Prostate gland (tissue), 2 donors: ENCODE results near the gene RAB35.

Experiments
- POLR2A ChIP-seq: fragments of 450-650 bp; IDR thresholded peaks from one replicate; pipeline ENCODE4 v1.6.1; 2016; ENCODE audit warnings: antibody characterized with exemption, mild to moderate bottlenecking
- POLR2AphosphoS5 ChIP-seq: sonication (generic); formaldehyde crosslinking; IDR thresholded peaks from one replicate; pipeline ENCODE4 v1.6.1; 2017; ENCODE audit warnings: antibody characterized with exemption
- TF ChIP-seq, protein P1 (sequence below), 4 experiments: fragments of 200-600 bp in 2 of 4; fragments of 450-650 bp in 2 of 4; sonication (generic) in 2 of 4; IDR thresholded peaks; 1 replicate in 3 of 4; 2 replicates in 1 of 4; pipeline ENCODE4 v1.5.1; 2016 to 2019; ENCODE audit warnings: antibody characterized with exemption in 4 of 4, mild to moderate bottlenecking in 2 of 4, moderate library complexity in 2 of 4

DNA sequence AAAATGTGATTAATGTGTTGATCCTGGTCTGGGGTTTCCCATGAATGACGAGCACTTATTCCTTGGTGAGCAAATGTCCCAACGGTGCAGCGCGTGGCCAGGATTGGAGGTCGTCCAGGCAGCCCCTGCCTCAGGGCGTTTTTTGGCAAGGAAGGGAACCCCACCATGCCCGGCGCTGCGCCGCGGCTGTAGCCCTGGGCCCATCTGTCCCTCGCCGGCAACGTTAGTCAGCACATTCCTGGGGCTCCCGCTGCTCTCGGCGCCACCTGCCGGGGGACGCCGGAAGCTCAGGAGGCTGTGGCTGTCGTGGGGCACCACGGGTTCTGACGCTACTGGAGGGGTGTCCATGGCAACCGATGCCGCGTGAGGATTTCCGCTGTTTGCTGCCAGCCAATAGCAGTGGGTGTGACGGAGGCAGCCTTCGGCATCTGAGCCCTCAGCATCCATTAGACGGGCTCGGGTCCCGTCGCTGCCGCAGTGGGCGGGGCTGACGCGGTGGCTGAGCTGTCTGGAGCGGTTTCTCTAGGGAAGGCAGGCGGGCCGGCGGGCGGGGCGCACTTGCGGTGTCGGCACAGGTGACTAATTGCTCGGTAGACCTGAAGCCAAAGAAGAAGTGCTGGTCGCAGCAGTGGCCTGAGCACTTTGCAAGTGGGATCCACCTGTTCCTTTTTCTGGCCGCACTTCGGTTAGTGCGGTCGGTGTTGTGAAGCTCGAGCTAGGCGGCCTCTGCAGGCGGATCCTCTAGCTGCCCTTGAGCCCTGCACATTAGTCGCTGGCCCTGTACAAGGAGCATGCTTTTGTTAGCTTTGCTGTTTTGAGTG lies 29.5 kb downstream of the RAB35 start:
- TF ChIP-seq, protein P1, sequence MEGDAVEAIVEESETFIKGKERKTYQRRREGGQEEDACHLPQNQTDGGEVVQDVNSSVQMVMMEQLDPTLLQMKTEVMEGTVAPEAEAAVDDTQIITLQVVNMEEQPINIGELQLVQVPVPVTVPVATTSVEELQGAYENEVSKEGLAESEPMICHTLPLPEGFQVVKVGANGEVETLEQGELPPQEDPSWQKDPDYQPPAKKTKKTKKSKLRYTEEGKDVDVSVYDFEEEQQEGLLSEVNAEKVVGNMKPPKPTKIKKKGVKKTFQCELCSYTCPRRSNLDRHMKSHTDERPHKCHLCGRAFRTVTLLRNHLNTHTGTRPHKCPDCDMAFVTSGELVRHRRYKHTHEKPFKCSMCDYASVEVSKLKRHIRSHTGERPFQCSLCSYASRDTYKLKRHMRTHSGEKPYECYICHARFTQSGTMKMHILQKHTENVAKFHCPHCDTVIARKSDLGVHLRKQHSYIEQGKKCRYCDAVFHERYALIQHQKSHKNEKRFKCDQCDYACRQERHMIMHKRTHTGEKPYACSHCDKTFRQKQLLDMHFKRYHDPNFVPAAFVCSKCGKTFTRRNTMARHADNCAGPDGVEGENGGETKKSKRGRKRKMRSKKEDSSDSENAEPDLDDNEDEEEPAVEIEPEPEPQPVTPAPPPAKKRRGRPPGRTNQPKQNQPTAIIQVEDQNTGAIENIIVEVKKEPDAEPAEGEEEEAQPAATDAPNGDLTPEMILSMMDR (IDR thresholded peaks at IDR 0.05): peak; percentile 91 to 100 (median 98)
- TF ChIP-seq POLR2A (peak; percentile 55), POLR2AphosphoS5 (peak; percentile 99)
